ENCODE results near the gene FGFBP3. TPM values are rescaled to one million over a fixed set of nuclear protein-coding genes. Genes with fewer than 3 reads are reported as not detected.

The FGFBP3 gene
- total RNA-seq, 1 donor from 2014 or later: 0.19 TPM

- DNase-seq (ENCODE audit: low read depth): no peak
Observed at GRCh38 chr10:91856637-91857036, 52.6 kb downstream of the FGFBP3 start.

Other genes with a start within 250 kb of the FGFBP3 start
- gene TNKS2, start 111.1 kb downstream of the FGFBP3 start, total RNA-seq: 23.3 and 24.2 TPM in 2 replicates
- gene BTAF1, start 14.3 kb upstream of the FGFBP3 start, total RNA-seq: 26.3 and 28.5 TPM in 2 replicates